GM23338 (cell line): ENCODE measurements around the gene BRSK2. TPM values are rescaled to one million over a fixed set of nuclear protein-coding genes. Genes with fewer than 3 reads are reported as not detected.

Source experiments
- ATAC-seq: fragments of 200-7000 bp; cut with Tn5 transposase; 3 replicates; pipeline ENCODE4 v1.9.1; 2020
- DNase-seq: peaks from one replicate; pipeline ENCODE4 v3.0.0-alpha.2; 2015; ENCODE audit warnings: low spot score
- H2AFZ ChIP-seq: fragments of 200-600 bp; sonication (generic); 2 replicates; pipeline ENCODE4 v1.8.0; 2016; ENCODE audit warnings: antibody characterized with exemption, mild to moderate bottlenecking, moderate library complexity
- H3F3A ChIP-seq: fragments of 200-600 bp; sonication (generic); replicated peaks from 2 replicates; pipeline ENCODE4 v1.8.0; 2017; ENCODE audit warnings: antibody characterized with exemption, mixed run types, low read depth
- H3K27ac ChIP-seq: fragments of 200-600 bp; sonication (generic); 2 replicates; pipeline ENCODE4 v1.6.1; 2016; ENCODE audit warnings: low read depth
- H3K27me3 ChIP-seq: fragments of 200-600 bp; sonication (generic); 2 replicates; pipeline ENCODE4 v1.8.0; 2016; ENCODE audit warnings: mild to moderate bottlenecking, mixed run types, moderate library complexity; ENCODE audit not compliant: insufficient read depth
- H3K36me3 ChIP-seq: fragments of 200-600 bp; sonication (generic); 2 replicates; pipeline ENCODE4 v1.8.0; 2016; ENCODE audit warnings: mild to moderate bottlenecking; ENCODE audit not compliant: insufficient read depth
- H3K4me1 ChIP-seq: fragments of 200-600 bp; sonication (generic); 2 replicates; pipeline ENCODE4 v1.8.0; 2016; ENCODE audit warnings: mild to moderate bottlenecking, moderate library complexity; ENCODE audit not compliant: insufficient read depth
- H3K4me2 ChIP-seq: fragments of 200-600 bp; sonication (generic); 2 replicates; pipeline ENCODE4 v1.7.1; 2017; ENCODE audit warnings: mixed run types
- H3K4me3 ChIP-seq: fragments of 200-600 bp; sonication (generic); 2 replicates; pipeline ENCODE4 v1.6.1; 2016; ENCODE audit warnings: mixed run types
- H3K79me2 ChIP-seq: fragments of 200-600 bp; sonication (generic); replicated peaks from 2 replicates; pipeline ENCODE4 v1.8.0; 2017; ENCODE audit warnings: mild to moderate bottlenecking; ENCODE audit not compliant: insufficient read depth
- H3K9me2 ChIP-seq: fragments of 200-600 bp; sonication (generic); 2 replicates; pipeline ENCODE4 v1.8.0; 2017; ENCODE audit not compliant: insufficient read depth
- H4K20me1 ChIP-seq: fragments of 200-600 bp; sonication (generic); replicated peaks from 2 replicates; pipeline ENCODE4 v1.8.0; 2017; ENCODE audit warnings: mild to moderate bottlenecking; ENCODE audit not compliant: insufficient read depth
- H3K27ac Mint-ChIP-seq: 2 replicates; pipeline ENCODE4 v1.8.0; 2020; ENCODE audit warnings: inconsistent platforms, mild to moderate bottlenecking, moderate library complexity, mixed read lengths
- H3K27me3 Mint-ChIP-seq: 3 replicates; pipeline ENCODE4 v1.8.0; 2022; ENCODE audit warnings: low read depth, mild to moderate bottlenecking, moderate library complexity, mixed read lengths, inconsistent platforms; ENCODE audit not compliant: insufficient read depth, poor library complexity
- H3K36me3 Mint-ChIP-seq: 3 replicates; pipeline ENCODE4 v1.8.0; 2021; ENCODE audit warnings: low read depth, mild to moderate bottlenecking, inconsistent platforms, moderate library complexity, mixed read lengths
- H3K4me1 Mint-ChIP-seq: 3 replicates; pipeline ENCODE4 v1.8.0; 2020; ENCODE audit warnings: mild to moderate bottlenecking, inconsistent platforms, mixed read lengths
- H3K4me3 Mint-ChIP-seq: 3 replicates; pipeline ENCODE4 v1.8.0; 2021; ENCODE audit warnings: moderate library complexity, mild to moderate bottlenecking, inconsistent platforms, mixed read lengths
- H3K9me3 Mint-ChIP-seq: 3 replicates; pipeline ENCODE4 v1.8.0; 2020; ENCODE audit warnings: moderate library complexity, mild to moderate bottlenecking, inconsistent platforms, mixed read lengths
- CREB1 ChIP-seq: fragments of 250-450 bp; sonication (Bioruptor Pico); IDR thresholded peaks from 2 replicates; pipeline ENCODE4 v1.5.0; 2020; ENCODE audit warnings: low read depth, mild to moderate bottlenecking, moderate library complexity
- ETS1 ChIP-seq: IDR thresholded peaks from 2 replicates; pipeline ENCODE4 v1.6.1; 2016; ENCODE audit warnings: antibody characterized with exemption
- EZH2 ChIP-seq: fragments of 200-600 bp; sonication (generic); IDR thresholded peaks from one replicate; pipeline ENCODE4 v1.8.0; 2017; ENCODE audit warnings: antibody characterized with exemption, mild to moderate bottlenecking, low read depth; ENCODE audit not compliant: unreplicated experiment
- EZH2phosphoT487 ChIP-seq: fragments of 200-600 bp; sonication (generic); IDR thresholded peaks from one replicate; pipeline ENCODE4 v1.8.1; 2018; ENCODE audit warnings: antibody characterized with exemption; ENCODE audit not compliant: unreplicated experiment
- JUNB ChIP-seq: IDR thresholded peaks from one replicate; pipeline ENCODE4 v1.6.1; 2016; ENCODE audit warnings: antibody characterized with exemption; ENCODE audit not compliant: unreplicated experiment
- NANOG ChIP-seq: IDR thresholded peaks from 2 replicates; pipeline ENCODE4 v1.6.1; 2016; ENCODE audit warnings: antibody characterized with exemption, borderline replicate concordance
- POLR2AphosphoS5 ChIP-seq: IDR thresholded peaks from 2 replicates; pipeline ENCODE4 v1.6.1; 2016; ENCODE audit warnings: antibody characterized with exemption, low read depth
- STAT1 ChIP-seq: IDR thresholded peaks from one replicate; pipeline ENCODE4 v1.6.1; 2016; ENCODE audit warnings: antibody characterized with exemption; ENCODE audit not compliant: unreplicated experiment
- ZNF114 ChIP-seq: fragments of 250-450 bp; sonication (Bioruptor Pico); IDR thresholded peaks from 2 replicates; pipeline ENCODE4 v1.5.0; 2020; ENCODE audit warnings: mild to moderate bottlenecking, moderate library complexity
- ZNF331 ChIP-seq: fragments of 250-450 bp; sonication (Bioruptor Pico); IDR thresholded peaks from 2 replicates; pipeline ENCODE4 v1.5.0; 2020; ENCODE audit warnings: low read depth, mild to moderate bottlenecking, moderate library complexity
- polyA plus RNA-seq: library from polyadenylated mRNA; unstranded; fragments of >200 nt; fragmentation: Nextera tagmentation; extraction: Ambion mirVana; gene quantifications from 2 replicates; pipeline ENCODE4 v1.2.1, GENCODE V29; 2016
- total RNA-seq: library from RNA; depleted of rRNA; stranded (reverse); fragments of >200 nt; shearing (Covaris generic); gene quantifications from 2 replicates; pipeline ENCODE4 v1.2.3, GENCODE V29; 2014
- TF ChIP-seq, protein P1 (sequence below): fragments of 250-450 bp; sonication (Bioruptor Pico); IDR thresholded peaks from 2 replicates; pipeline ENCODE4 v1.5.0; 2020; ENCODE audit warnings: mild to moderate bottlenecking, moderate library complexity
- TF ChIP-seq, protein P2 (sequence below): IDR thresholded peaks from one replicate; pipeline ENCODE4 v1.6.1; 2018; ENCODE audit warnings: antibody characterized with exemption; ENCODE audit not compliant: unreplicated experiment
- TF ChIP-seq, protein P3 (sequence below), 2 experiments: fragments of 200-600 bp in 1 of 2; sonication (generic) in 1 of 2; conservative IDR thresholded peaks; 2 replicates each; pipeline versions ENCODE4 v1.5.1 to v1.6.1; 2016 to 2017; ENCODE audit warnings: antibody characterized with exemption in 2 of 2, low read depth in 2 of 2, mild to moderate bottlenecking in 2 of 2, moderate library complexity in 1 of 2

The BRSK2 gene
- total and polyA plus RNA-seq, 2 experiments from 2014 or later, result 7.2 to 20.3 TPM

DNA sequence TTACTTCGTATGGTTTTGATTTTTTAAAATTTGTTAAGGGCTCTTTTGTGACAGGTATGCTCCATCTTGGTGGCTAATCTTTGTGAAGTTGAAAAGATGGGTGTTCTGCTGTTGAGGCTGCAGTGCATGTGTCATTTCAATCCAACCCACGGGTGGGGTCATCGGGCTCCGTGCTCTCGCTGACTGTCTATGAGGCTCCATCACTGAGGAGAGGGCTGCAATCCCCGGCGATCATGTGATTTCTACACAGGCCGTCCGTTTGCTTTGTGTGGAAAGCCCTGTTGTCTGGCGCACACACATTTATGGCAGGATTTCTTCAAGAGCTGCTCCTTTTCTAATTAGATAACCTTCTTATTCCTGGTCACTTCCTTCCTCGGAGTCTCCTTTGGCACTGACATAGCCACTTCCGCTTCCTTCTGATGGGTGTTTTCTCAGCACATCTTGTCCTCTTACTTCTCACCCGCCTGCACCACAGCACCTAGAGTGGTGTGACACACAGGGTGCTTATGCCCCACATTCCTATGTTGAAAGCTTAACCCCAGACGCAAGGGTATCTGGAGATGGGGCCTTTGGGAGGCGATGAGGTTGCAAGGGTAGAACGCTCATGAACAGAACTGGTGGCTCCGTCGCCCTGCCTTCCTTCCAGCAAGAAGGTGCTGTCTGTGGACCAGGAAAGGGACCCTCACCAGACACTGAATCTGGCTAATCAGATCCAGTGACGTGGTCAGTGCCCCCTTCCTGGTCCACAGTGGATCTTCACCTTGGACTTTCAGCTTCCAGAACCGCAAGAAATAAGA is 87.4 kb downstream of the BRSK2 start:
- H3K9me3 Mint-ChIP-seq, result no peaks in the 10 kb centered on the region
- no peak overlapping the region for H3K27ac Mint-ChIP-seq

More for the DNA sequence above, 87.4 kb downstream of the BRSK2 start:
- H3K4me3 Mint-ChIP-seq, result no peak overlapping the region
- ATAC-seq, result no peak
- DNase-seq, result no peak
- no peak overlapping the region for H3K27ac ChIP-seq
- no peaks in the 10 kb centered on the region for H3K4me1 ChIP-seq
- no peak overlapping the region for H3K4me2 ChIP-seq
- no peaks in the 10 kb centered on the region for H3K79me2 ChIP-seq
- no peaks in the 10 kb centered on the region for H3F3A ChIP-seq
- no peaks in the 10 kb centered on the region for H3K4me1 Mint-ChIP-seq
- H3K27me3 ChIP-seq, result no peaks in the 10 kb centered on the region
- H3K9me2 ChIP-seq, result no peaks in the 10 kb centered on the region
- H3K36me3 ChIP-seq, result no peaks in the 10 kb centered on the region
- H3K27me3 Mint-ChIP-seq, result no peaks in the 10 kb centered on the region
- no peak overlapping the region for H2AFZ ChIP-seq
- H3K36me3 Mint-ChIP-seq, result peaks cover 5% of the 10 kb centered on the region; the same call in 1 of the 3 replicates
- TF ChIP-seq, protein P1, sequence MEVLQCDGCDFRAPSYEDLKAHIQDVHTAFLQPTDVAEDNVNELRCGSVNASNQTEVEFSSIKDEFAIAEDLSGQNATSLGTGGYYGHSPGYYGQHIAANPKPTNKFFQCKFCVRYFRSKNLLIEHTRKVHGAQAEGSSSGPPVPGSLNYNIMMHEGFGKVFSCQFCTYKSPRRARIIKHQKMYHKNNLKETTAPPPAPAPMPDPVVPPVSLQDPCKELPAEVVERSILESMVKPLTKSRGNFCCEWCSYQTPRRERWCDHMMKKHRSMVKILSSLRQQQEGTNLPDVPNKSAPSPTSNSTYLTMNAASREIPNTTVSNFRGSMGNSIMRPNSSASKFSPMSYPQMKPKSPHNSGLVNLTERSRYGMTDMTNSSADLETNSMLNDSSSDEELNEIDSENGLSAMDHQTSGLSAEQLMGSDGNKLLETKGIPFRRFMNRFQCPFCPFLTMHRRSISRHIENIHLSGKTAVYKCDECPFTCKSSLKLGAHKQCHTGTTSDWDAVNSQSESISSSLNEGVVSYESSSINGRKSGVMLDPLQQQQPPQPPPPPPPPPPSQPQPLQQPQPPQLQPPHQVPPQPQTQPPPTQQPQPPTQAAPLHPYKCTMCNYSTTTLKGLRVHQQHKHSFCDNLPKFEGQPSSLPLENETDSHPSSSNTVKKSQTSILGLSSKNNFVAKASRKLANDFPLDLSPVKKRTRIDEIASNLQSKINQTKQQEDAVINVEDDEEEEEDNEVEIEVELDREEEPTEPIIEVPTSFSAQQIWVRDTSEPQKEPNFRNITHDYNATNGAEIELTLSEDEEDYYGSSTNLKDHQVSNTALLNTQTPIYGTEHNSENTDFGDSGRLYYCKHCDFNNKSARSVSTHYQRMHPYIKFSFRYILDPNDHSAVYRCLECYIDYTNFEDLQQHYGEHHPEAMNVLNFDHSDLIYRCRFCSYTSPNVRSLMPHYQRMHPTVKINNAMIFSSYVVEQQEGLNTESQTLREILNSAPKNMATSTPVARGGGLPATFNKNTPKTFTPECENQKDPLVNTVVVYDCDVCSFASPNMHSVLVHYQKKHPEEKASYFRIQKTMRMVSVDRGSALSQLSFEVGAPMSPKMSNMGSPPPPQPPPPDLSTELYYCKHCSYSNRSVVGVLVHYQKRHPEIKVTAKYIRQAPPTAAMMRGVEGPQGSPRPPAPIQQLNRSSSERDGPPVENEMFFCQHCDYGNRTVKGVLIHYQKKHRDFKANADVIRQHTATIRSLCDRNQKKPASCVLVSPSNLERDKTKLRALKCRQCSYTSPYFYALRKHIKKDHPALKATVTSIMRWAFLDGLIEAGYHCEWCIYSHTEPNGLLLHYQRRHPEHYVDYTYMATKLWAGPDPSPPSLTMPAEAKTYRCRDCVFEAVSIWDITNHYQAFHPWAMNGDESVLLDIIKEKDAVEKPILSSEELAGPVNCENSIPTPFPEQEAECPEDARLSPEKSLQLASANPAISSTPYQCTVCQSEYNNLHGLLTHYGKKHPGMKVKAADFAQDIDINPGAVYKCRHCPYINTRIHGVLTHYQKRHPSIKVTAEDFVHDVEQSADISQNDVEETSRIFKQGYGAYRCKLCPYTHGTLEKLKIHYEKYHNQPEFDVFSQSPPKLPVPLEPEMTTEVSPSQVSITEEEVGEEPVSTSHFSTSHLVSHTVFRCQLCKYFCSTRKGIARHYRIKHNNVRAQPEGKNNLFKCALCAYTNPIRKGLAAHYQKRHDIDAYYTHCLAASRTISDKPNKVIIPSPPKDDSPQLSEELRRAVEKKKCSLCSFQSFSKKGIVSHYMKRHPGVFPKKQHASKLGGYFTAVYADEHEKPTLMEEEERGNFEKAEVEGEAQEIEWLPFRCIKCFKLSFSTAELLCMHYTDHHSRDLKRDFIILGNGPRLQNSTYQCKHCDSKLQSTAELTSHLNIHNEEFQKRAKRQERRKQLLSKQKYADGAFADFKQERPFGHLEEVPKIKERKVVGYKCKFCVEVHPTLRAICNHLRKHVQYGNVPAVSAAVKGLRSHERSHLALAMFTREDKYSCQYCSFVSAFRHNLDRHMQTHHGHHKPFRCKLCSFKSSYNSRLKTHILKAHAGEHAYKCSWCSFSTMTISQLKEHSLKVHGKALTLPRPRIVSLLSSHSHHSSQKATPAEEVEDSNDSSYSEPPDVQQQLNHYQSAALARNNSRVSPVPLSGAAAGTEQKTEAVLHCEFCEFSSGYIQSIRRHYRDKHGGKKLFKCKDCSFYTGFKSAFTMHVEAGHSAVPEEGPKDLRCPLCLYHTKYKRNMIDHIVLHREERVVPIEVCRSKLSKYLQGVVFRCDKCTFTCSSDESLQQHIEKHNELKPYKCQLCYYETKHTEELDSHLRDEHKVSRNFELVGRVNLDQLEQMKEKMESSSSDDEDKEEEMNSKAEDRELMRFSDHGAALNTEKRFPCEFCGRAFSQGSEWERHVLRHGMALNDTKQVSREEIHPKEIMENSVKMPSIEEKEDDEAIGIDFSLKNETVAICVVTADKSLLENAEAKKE (CRISPR knock-in tag), result no peak
- TF ChIP-seq EZH2, result no peak
- TF ChIP-seq, protein P2, sequence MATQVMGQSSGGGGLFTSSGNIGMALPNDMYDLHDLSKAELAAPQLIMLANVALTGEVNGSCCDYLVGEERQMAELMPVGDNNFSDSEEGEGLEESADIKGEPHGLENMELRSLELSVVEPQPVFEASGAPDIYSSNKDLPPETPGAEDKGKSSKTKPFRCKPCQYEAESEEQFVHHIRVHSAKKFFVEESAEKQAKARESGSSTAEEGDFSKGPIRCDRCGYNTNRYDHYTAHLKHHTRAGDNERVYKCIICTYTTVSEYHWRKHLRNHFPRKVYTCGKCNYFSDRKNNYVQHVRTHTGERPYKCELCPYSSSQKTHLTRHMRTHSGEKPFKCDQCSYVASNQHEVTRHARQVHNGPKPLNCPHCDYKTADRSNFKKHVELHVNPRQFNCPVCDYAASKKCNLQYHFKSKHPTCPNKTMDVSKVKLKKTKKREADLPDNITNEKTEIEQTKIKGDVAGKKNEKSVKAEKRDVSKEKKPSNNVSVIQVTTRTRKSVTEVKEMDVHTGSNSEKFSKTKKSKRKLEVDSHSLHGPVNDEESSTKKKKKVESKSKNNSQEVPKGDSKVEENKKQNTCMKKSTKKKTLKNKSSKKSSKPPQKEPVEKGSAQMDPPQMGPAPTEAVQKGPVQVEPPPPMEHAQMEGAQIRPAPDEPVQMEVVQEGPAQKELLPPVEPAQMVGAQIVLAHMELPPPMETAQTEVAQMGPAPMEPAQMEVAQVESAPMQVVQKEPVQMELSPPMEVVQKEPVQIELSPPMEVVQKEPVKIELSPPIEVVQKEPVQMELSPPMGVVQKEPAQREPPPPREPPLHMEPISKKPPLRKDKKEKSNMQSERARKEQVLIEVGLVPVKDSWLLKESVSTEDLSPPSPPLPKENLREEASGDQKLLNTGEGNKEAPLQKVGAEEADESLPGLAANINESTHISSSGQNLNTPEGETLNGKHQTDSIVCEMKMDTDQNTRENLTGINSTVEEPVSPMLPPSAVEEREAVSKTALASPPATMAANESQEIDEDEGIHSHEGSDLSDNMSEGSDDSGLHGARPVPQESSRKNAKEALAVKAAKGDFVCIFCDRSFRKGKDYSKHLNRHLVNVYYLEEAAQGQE, result no peak
- TF ChIP-seq EZH2phosphoT487, result no peak
- TF ChIP-seq STAT1, result no peak
- no peak for TF ChIP-seq POLR2AphosphoS5
- no peak for TF ChIP-seq NANOG
- no peak for TF ChIP-seq ZNF114 (CRISPR knock-in tag)
- TF ChIP-seq CREB1 (CRISPR knock-in tag), result no peak
- TF ChIP-seq JUNB, result no peak
- no peak for TF ChIP-seq ETS1
- no peak for TF ChIP-seq ZNF331 (CRISPR knock-in tag)
- TF ChIP-seq, protein P3, sequence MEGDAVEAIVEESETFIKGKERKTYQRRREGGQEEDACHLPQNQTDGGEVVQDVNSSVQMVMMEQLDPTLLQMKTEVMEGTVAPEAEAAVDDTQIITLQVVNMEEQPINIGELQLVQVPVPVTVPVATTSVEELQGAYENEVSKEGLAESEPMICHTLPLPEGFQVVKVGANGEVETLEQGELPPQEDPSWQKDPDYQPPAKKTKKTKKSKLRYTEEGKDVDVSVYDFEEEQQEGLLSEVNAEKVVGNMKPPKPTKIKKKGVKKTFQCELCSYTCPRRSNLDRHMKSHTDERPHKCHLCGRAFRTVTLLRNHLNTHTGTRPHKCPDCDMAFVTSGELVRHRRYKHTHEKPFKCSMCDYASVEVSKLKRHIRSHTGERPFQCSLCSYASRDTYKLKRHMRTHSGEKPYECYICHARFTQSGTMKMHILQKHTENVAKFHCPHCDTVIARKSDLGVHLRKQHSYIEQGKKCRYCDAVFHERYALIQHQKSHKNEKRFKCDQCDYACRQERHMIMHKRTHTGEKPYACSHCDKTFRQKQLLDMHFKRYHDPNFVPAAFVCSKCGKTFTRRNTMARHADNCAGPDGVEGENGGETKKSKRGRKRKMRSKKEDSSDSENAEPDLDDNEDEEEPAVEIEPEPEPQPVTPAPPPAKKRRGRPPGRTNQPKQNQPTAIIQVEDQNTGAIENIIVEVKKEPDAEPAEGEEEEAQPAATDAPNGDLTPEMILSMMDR (conservative IDR thresholded peaks at IDR 0.05; ENCODE audit: low read depth in 2 of 2), result no peak
- H3K4me3 ChIP-seq, result no peak overlapping the region
- peaks cover 7% of the 10 kb centered on the region for H4K20me1 ChIP-seq
